Measurements from ENCODE around the gene ARHGDIB. TPM values are rescaled to one million over a fixed set of nuclear protein-coding genes. Genes with fewer than 3 reads are reported as not detected.

Gene ARHGDIB
- total and polyA plus RNA-seq, 2 experiments from 2014 or later = 0.89 TPM; not detected in 1

- Mint-ChIP-seq H3K36me3 (ENCODE audit: low read depth) (no peaks in the 10 kb centered on the region), H3K9me3 (no peaks in the 10 kb centered on the region), H3K4me3 (no peak overlapping the region), H3K27me3 (ENCODE audit: insufficient read depth, low read depth, poor library complexity) (no peaks in the 10 kb centered on the region), H3K4me1 (peaks cover 5% of the 10 kb centered on the region; the same call in 1 of the 3 replicates), H3K27ac (no peak overlapping the region)
- Histone ChIP-seq H2AFZ (no peak overlapping the region), H3K9me2 (ENCODE audit: insufficient read depth) (no peaks in the 10 kb centered on the region), H3K4me1 (ENCODE audit: insufficient read depth) (no peaks in the 10 kb centered on the region), H3K36me3 (ENCODE audit: insufficient read depth) (no peaks in the 10 kb centered on the region), H3K4me2 (no peak overlapping the region), H3K79me2 (replicated peaks; ENCODE audit: insufficient read depth) (no peaks in the 10 kb centered on the region), H3F3A (replicated peaks; ENCODE audit: low read depth) (no peaks in the 10 kb centered on the region), H3K27me3 (ENCODE audit: insufficient read depth) (no peaks in the 10 kb centered on the region), H3K4me3 (no peak overlapping the region), H3K27ac (ENCODE audit: low read depth) (no peak overlapping the region), H4K20me1 (replicated peaks; ENCODE audit: insufficient read depth) (no peaks in the 10 kb centered on the region)
- DNase-seq (ENCODE audit: low spot score) (no peak), ATAC-seq (no peak)
- no peak for TF ChIP-seq EZH2phosphoT487 (IDR thresholded peaks at IDR 0.05; ENCODE audit: unreplicated experiment)
Measured at GRCh38 chr12:14984036-14984435, 22.6 kb upstream of the ARHGDIB start.

GRCh38 chr12:14982991-14983390 lies 21.6 kb upstream of the ARHGDIB start:
- Mint-ChIP-seq H3K4me1 (peaks cover 5% of the 10 kb centered on the region; the same call in 1 of the 3 replicates), H3K27me3 (ENCODE audit: insufficient read depth, low read depth, poor library complexity) (no peaks in the 10 kb centered on the region), H3K27ac (no peak overlapping the region), H3K4me3 (no peak overlapping the region), H3K36me3 (ENCODE audit: low read depth) (no peaks in the 10 kb centered on the region), H3K9me3 (no peaks in the 10 kb centered on the region)
- H3F3A ChIP-seq (replicated peaks; ENCODE audit: low read depth) = no peaks in the 10 kb centered on the region
- H3K4me3 ChIP-seq = no peak overlapping the region
- H3K79me2 ChIP-seq (replicated peaks; ENCODE audit: insufficient read depth) = no peaks in the 10 kb centered on the region
- no peaks in the 10 kb centered on the region for H3K36me3 ChIP-seq (ENCODE audit: insufficient read depth)
- no peaks in the 10 kb centered on the region for H4K20me1 ChIP-seq (replicated peaks; ENCODE audit: insufficient read depth)
- H2AFZ ChIP-seq = no peak overlapping the region
- no peak for DNase-seq (ENCODE audit: low spot score)
- ATAC-seq = no peak
- TF ChIP-seq NANOG (IDR thresholded peaks at IDR 0.05; ENCODE audit: borderline replicate concordance) = no peak
- no peaks in the 10 kb centered on the region for H3K4me1 ChIP-seq (ENCODE audit: insufficient read depth)
- H3K27ac ChIP-seq (ENCODE audit: low read depth) = no peak overlapping the region
- H3K27me3 ChIP-seq (ENCODE audit: insufficient read depth) = no peaks in the 10 kb centered on the region
- no peak overlapping the region for H3K4me2 ChIP-seq
- H3K9me2 ChIP-seq (ENCODE audit: insufficient read depth) = no peaks in the 10 kb centered on the region

- Mint-ChIP-seq H3K4me3 (no peak overlapping the region), H3K36me3 (ENCODE audit: low read depth) (no peaks in the 10 kb centered on the region), H3K9me3 (no peaks in the 10 kb centered on the region), H3K27me3 (ENCODE audit: insufficient read depth, low read depth, poor library complexity) (no peaks in the 10 kb centered on the region), H3K4me1 (peaks cover 5% of the 10 kb centered on the region; the same call in 1 of the 3 replicates), H3K27ac (no peak overlapping the region)
- H3K79me2 ChIP-seq (replicated peaks; ENCODE audit: insufficient read depth) = no peaks in the 10 kb centered on the region
- no peak overlapping the region for H3K4me3 ChIP-seq
- DNase-seq (ENCODE audit: low spot score) = no peak
- no peak overlapping the region for H3K27ac ChIP-seq (ENCODE audit: low read depth)
- no peak overlapping the region for H2AFZ ChIP-seq
- H3F3A ChIP-seq (replicated peaks; ENCODE audit: low read depth) = no peaks in the 10 kb centered on the region
- no peaks in the 10 kb centered on the region for H3K27me3 ChIP-seq (ENCODE audit: insufficient read depth)
- no peak overlapping the region for H3K4me2 ChIP-seq
- no peaks in the 10 kb centered on the region for H3K36me3 ChIP-seq (ENCODE audit: insufficient read depth)
- H3K9me2 ChIP-seq (ENCODE audit: insufficient read depth) = no peaks in the 10 kb centered on the region
- ATAC-seq = no peak
- H3K4me1 ChIP-seq (ENCODE audit: insufficient read depth) = no peaks in the 10 kb centered on the region
- no peaks in the 10 kb centered on the region for H4K20me1 ChIP-seq (replicated peaks; ENCODE audit: insufficient read depth)
- no peak for TF ChIP-seq CTCF (conservative IDR thresholded peaks at IDR 0.05; ENCODE audit: low read depth in 2 of 2)
- no peak for TF ChIP-seq STAT1 (IDR thresholded peaks at IDR 0.05; ENCODE audit: unreplicated experiment)
- no peak for TF ChIP-seq REST (IDR thresholded peaks at IDR 0.05; ENCODE audit: unreplicated experiment)
- TF ChIP-seq EZH2phosphoT487 (IDR thresholded peaks at IDR 0.05; ENCODE audit: unreplicated experiment) = no peak
- TF ChIP-seq ZNF331 (CRISPR knock-in tag; IDR thresholded peaks at IDR 0.05; ENCODE audit: low read depth) = no peak
Measured at GRCh38 chr12:14982562-14982961, 21.2 kb upstream of the ARHGDIB start.
